Measurements from ENCODE around the gene C4orf54. TPM values are rescaled to one million over a fixed set of nuclear protein-coding genes. Genes with fewer than 3 reads are reported as not detected.

The C4orf54 gene
- total RNA-seq, 1 donor from 2014 or later: not detected

- Mint-ChIP-seq H3K27me3 (ENCODE audit: insufficient read depth, low read depth) (no peaks in the 10 kb centered on the region), H3K4me3 (no peak overlapping the region)
- TF ChIP-seq CTCF (IDR thresholded peaks at IDR 0.05): no peak
- TF ChIP-seq EZH2 (IDR thresholded peaks at IDR 0.05): no peak
- TF ChIP-seq EZH2phosphoT487 (IDR thresholded peaks at IDR 0.05): no peak
These were observed 27.6 kb downstream of the C4orf54 start for GRCh38 chr4:99629962-99630554.

GRCh38 chr4:99628040-99628439 lies 29.6 kb downstream of the C4orf54 start:
- Histone ChIP-seq H3K4me2 (no peak overlapping the region), H3K4me3 (no peak overlapping the region)
- H3K4me1 Mint-ChIP-seq: peaks cover 18% of the 10 kb centered on the region

More at GRCh38 chr4:99629962-99630554, 27.6 kb downstream of the C4orf54 start:
- Mint-ChIP-seq H3K4me1 (peaks cover 7% of the 10 kb centered on the region), H3K36me3 (no peaks in the 10 kb centered on the region), H3K9me3 (no peaks in the 10 kb centered on the region), H3K27ac (no peak overlapping the region)
- Histone ChIP-seq H3K9ac (no peak overlapping the region), H2AFZ (replicated peaks) (no peak overlapping the region), H3K4me1 (peaks cover 4% of the 10 kb centered on the region), H3K36me3 (no peaks in the 10 kb centered on the region), H3K4me3 (no peak overlapping the region), H3K4me2 (no peak overlapping the region), H3F3A (ENCODE audit: low read depth) (no peaks in the 10 kb centered on the region), H4K20me1 (ENCODE audit: low read depth) (no peaks in the 10 kb centered on the region), H3K9me3 (ENCODE audit: low read depth) (no peaks in the 10 kb centered on the region), H3K27me3 (no peaks in the 10 kb centered on the region), H3K79me2 (ENCODE audit: low read depth) (no peaks in the 10 kb centered on the region), H3K27ac (no peak overlapping the region)
- no peak for DNase-seq (ENCODE audit: low spot score)

GRCh38 chr4:99625369-99625768 lies 32.3 kb downstream of the C4orf54 start:
- Histone ChIP-seq H2AFZ (replicated peaks) (peak overlapping the region; percentile 43), H3K4me2 (no peak overlapping the region), H3K27ac (no peak overlapping the region), H3K4me3 (no peak overlapping the region), H3K79me2 (ENCODE audit: low read depth) (no peaks in the 10 kb centered on the region), H3K4me1 (peaks cover 16% of the 10 kb centered on the region), H4K20me1 (ENCODE audit: low read depth) (no peaks in the 10 kb centered on the region), H3K27me3 (no peaks in the 10 kb centered on the region), H3K36me3 (no peaks in the 10 kb centered on the region), H3K9ac (no peak overlapping the region), H3F3A (ENCODE audit: low read depth) (no peaks in the 10 kb centered on the region), H3K9me3 (ENCODE audit: low read depth) (no peaks in the 10 kb centered on the region)
- no peaks in the 10 kb centered on the region for H3K27me3 Mint-ChIP-seq (ENCODE audit: insufficient read depth, low read depth)
- no peak overlapping the region for H3K27ac Mint-ChIP-seq
- H3K9me3 Mint-ChIP-seq: no peaks in the 10 kb centered on the region
- H3K4me1 Mint-ChIP-seq: peaks cover 18% of the 10 kb centered on the region
- H3K4me3 Mint-ChIP-seq: no peak overlapping the region
- TF ChIP-seq CTCF (IDR thresholded peaks at IDR 0.05): no peak
- TF ChIP-seq EZH2 (IDR thresholded peaks at IDR 0.05): no peak
- no peak for TF ChIP-seq EZH2phosphoT487 (IDR thresholded peaks at IDR 0.05)
- no peaks in the 10 kb centered on the region for H3K36me3 Mint-ChIP-seq
- DNase-seq (ENCODE audit: low spot score): no peak

More at GRCh38 chr4:99628040-99628439, 29.6 kb downstream of the C4orf54 start:
- H3K27ac ChIP-seq: no peak overlapping the region
- Mint-ChIP-seq H3K27me3 (ENCODE audit: insufficient read depth, low read depth) (no peaks in the 10 kb centered on the region), H3K27ac (no peak overlapping the region), H3K9me3 (no peaks in the 10 kb centered on the region), H3K4me3 (no peak overlapping the region), H3K36me3 (no peaks in the 10 kb centered on the region)
- TF ChIP-seq EZH2 (IDR thresholded peaks at IDR 0.05): no peak
- TF ChIP-seq EZH2phosphoT487 (IDR thresholded peaks at IDR 0.05): no peak
- no peak for TF ChIP-seq CTCF (IDR thresholded peaks at IDR 0.05)
- no peaks in the 10 kb centered on the region for H3F3A ChIP-seq (ENCODE audit: low read depth)
- DNase-seq (ENCODE audit: low spot score): no peak
- no peaks in the 10 kb centered on the region for H4K20me1 ChIP-seq (ENCODE audit: low read depth)
- no peaks in the 10 kb centered on the region for H3K9me3 ChIP-seq (ENCODE audit: low read depth)
- no peak overlapping the region for H2AFZ ChIP-seq (replicated peaks)
- H3K36me3 ChIP-seq: no peaks in the 10 kb centered on the region
- H3K4me1 ChIP-seq: peaks cover 16% of the 10 kb centered on the region
- H3K27me3 ChIP-seq: no peaks in the 10 kb centered on the region
- H3K79me2 ChIP-seq (ENCODE audit: low read depth): no peaks in the 10 kb centered on the region
- H3K9ac ChIP-seq: no peak overlapping the region
